ENCODE measurements around the gene TXNRD3.

Gene TXNRD3

DNA sequence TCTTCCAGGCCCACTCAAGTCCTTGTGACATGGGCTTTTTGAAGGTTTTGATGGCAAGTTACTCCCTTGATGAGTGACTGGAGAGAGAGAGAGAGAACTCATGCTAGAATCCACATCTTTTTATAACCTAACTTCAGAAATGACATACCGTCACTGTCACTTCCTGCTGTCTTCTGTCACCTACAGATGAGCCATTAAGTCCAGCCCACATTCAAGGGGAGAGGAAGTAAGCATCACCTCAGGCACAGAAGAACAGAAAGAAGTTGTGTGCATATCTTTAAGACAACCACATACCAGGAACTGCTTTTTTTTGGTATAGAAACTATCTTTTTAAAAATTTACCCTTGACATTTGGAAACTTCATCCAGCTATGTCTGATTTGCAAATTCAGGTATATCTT, 16.6 kb upstream of the TXNRD3 start:
- no peak for DNase-seq

- DNase-seq: no peak
These were observed 13.8 kb upstream of the TXNRD3 start for GRCh38 chr3:126668450-126669401.

- no peak for DNase-seq
These were observed 12.9 kb upstream of the TXNRD3 start for GRCh38 chr3:126667631-126668449.

DNA sequence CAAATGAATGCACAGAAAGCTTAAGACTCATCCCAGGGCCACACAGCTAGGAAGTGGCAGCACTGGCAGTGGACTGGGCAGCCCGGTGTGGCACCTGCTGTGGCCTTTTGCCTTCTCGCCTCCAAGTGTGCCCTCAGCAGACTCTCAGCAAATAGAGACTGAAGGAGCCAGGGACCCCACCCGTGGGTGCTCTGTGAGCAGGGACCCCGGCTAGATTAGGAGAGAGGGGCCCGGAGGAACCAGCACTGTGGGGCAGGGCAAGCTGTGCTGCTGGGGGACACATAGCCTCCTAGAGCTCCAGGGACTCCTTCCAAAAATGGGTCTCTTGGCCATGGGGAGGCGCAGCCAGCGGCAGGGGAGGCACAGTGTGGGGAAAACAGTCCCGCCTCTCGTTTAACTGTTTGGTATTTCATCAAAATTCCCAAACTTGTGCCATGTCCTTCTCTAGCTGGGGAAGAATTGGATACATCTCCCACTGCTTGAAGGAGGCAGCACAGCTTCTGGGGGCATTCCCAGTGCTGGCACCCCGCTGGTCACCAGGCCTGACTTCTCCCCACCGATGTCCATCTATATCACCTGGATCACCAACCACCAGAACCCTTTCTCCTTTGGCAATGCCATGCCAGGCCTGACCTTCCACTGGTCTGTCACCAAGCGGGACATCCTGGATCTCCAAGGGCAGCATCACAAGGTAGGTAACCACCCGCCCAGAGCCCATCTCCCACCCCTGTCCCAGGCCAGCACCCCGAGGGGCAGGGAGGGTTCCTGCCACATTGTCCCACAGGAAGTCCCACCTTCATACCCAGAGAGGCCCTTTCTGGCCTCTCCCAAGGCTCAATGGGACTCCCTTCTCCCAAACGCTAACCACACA, 12.0 kb upstream of the TXNRD3 start:
- no peak for DNase-seq

DNA sequence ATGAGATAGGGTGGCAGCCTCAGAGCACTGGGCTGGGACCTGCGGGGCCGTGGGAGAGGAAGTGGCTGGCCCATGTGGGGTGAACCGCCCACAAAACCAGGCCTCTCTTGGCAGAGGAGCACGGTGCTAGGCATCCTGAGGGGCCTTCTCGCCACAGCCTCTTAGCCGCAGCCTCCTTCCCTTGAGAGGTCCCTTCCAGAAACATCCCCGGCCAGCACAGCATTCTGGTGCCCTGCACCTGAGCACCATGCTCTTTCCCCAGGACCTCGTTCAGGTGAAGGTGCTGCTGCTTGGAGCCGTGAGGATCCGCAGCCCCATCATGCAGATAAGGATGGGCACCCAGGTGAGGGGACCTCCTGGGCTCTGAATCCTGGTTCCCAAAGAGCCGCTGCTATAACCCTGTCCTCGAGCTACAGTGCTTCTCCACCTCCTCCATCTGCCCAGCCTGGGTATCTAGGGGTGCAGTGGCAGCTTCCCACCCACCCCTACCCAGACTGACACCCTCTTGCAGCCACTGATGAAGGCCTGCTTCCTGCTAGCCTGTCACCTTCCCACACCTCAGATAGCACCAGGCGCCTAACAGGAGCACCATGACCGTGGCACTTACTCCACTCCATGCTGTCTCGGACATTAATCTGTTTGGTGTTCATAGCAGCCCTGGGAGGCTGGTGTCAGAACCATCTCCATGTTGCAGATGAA, 11.2 kb upstream of the TXNRD3 start:
- no peak for DNase-seq

GRCh38 chr3:126665221-126665936, 10.5 kb upstream of the TXNRD3 start:
- no peak for DNase-seq

DNA sequence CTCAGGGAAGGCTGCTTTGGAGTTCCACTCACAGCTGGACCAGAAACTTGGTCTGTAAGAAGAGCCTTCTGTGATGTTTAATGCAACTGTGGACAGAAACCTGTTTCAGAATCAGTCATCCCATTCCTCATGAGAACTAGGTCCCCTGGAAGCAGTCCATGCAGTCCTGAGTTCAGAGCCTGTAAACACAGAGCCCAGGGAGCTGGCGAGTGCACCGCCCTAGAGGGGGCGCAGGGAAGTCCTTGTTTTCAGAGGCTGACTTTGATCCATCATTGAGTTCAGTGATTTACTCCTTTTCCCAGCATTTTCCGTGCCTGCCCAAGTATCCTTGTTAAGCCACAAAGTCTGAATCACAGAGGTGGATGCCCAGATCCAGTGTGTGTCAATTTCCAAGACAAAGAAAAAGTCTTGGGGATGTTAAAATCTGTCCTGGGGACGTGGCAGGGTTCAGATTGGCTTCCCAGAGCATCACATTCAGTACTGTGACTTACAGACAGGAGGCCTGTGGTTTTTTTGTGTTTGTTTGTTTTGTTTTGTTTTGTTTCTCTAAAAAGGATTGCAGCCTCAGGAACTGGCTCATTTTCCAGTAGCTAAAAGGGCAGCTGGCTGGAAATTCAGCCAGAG, 9.8 kb upstream of the TXNRD3 start:
- no peak for DNase-seq

- no peak for DNase-seq
These were observed 8.8 kb upstream of the TXNRD3 start for GRCh38 chr3:126663750-126664149.

GRCh38 chr3:126663257-126663656, 8.3 kb upstream of the TXNRD3 start:
- no peak for DNase-seq

DNA sequence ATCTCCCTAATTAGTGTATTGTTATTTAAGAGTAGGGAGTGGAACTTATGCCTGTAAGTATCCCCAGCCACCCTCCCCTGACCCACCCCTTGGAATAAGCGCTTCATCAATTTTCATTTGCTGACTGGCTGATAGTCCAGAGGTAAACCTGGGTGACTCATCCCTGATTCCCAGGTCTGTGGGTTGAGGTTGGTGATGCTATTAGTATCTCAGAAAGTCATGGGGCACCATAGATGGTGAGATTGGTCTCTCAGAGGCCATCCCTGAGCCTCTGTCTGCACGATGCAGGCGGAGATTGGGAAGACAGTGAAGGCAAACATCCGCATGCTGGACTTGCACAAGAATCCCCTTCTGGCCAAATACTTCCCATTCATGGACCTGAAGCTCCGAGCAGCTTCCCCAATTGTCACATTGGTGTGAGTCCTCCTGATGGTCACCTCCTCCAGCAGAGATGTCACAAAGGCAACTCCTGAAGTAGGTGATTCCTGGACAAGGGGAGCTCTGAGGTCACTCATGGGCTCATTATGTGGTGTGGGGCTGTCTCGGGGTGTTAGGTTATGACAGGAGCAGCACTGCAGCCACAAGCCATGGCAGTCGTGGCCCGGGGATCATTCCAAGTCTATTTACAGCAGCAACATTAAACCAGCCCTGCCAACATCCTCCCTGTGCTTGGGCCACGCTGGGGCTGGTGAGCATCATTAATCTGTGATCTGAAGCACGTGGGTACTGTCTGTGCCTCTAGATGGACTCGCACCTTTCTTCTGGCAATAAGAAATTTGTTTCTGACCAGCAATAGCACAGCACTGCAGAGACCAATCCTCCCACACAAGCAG, 6.8 kb upstream of the TXNRD3 start:
- no peak for DNase-seq

DNA sequence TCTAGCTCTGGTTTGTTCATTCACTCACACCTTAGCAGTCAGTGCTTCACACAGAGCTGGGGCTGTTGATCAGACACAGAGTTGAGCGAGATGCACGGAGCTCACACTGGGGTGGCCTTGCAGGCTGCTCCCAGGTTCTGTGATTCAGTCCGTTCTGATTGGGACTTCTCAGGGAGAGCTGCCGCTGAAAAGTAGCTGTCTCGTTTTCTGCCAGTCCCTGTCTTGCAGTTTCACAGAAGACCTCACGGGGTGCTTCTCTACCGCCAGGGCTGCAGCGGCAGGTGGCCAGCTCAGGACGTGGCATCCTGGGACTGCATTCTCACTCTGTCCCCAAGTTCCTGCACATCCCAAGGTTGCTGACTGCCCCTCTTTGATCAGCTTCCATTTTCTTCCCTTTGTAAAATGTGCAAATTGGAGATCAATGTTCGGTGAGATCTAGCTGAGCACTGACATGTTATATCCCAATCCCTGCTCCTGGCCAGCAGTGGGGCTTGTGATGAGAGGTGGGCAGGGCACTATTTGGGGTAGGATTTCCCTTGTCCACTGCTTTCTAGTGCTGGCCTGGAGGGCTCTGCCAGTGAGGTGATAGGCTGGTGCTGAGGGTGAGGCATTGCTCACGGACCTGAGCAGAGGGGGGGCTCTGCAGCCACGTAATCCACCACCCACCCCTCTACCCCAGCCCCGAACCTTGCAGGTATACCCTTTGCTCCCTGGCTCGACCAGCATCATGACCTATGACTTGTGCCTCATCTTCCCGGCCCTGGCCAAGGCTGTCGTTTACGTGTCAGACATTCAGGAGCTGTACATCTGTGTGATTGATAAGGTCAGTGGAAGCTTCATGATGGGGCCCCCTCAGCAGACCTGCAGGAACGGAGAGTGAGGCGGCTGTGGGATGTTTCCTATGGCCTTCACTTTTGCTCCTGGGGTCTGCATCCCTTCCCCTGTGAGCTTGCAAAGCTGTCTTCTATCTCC, 5.3 kb upstream of the TXNRD3 start:
- no peak for DNase-seq

DNA sequence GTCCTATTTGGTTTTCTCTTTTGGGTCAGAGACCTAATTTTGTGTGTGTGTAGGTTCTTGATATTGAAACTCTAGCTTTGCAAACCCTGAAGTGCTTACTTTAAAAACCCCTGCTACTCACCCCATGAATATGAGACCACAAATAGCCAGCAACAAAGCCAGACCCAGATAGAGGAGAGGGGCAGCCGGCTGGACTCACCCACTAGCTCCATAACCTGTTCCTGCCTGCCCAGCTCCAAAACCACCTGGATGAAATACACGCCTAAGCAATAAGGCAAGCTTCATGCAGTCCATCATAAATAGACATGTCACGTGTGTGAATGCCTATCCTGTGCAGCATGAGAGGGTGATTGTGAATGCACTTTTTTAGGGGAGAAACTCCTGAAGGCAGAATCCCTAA, 3.7 kb upstream of the TXNRD3 start:
- DNase-seq: no peak

DNA sequence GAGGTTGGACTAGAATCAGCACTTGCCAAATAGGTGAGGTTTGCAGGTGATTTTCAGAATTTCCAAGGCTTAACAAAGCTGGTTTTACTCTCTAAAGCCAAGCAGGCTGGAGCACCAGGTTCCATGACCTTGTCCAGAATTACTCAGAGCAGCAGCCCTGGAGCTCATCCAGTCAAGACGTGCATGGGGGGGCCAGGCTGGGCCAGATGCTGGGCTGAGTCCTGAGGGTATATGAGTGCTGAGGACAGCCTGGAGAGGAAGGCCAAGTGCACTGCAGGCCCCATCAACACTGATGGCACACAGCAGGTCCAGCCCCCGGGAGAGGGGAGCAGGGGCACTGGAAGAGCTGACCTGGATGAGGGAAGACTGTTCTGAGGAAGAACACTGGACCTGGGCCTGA, 3.0 kb upstream of the TXNRD3 start:
- DNase-seq: no peak

- DNase-seq: no peak
These were observed 1.6 kb upstream of the TXNRD3 start for GRCh38 chr3:126656371-126657134.

DNA sequence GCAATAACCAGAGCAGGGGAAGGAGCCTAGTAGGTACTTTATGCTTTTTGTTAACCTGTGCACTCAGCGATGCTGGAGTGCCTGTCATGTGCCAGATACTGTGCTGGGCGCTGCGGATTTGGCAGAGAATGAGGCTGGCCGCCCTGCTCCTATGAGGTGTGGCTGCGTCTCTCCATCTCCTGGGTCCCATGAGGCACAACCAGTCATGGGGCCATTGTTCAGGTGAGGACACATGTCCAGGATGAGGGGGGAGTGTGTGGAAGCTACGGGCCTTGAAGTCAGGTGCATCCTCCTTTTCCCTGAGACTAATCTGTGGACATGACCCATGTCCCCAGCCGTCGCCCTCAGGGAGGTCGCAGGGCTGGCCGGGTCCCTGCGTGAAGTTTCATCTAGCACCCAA, 963 bp upstream of the TXNRD3 start:
- DNase-seq: no peak

DNA sequence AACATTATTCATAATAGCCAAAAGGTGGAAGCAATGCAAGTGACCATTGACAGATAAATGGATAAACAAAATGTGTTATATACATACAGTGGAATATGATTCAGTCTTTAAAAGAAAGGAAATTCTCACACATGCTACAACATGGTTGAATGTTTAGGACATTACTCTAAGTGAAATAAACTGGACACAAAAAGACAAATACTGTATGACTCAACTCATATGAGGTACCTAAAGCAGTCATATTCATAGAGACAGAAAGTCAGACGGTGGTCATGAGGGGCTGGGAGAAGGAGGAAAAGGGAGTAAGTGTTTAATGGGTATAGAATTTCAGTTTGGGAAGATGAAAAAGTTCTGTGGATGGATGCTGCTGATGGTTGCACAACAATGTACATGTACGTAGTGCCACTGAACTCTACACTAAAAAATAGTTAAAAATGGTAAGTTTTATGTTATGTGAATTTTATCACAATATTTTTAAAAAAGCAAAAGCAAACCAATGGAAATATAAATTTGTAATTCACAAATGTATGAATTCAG, 5.3 kb downstream of the TXNRD3 start:
- DNase-seq: no peak

- DNase-seq: no peak
These were observed 8.2 kb downstream of the TXNRD3 start for GRCh38 chr3:126646674-126647073.

DNA sequence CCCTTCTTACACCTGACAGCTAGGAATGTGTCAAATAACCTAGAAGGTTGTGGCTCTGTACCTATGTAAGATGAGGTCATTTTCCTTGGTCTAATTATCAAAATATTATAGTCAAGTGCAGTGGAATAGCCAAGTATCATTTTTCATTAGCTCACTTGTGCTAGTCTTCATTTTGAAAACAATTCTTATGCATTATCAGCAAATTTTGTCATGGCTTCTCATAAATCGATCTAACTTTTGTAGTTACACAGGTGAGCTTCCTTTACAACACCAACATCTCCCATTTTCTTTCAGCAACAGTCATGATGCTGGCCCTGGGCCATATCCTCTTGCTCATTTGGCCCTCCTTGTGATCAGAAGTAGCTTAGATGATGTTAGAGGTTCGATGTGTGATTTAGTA, 10.3 kb downstream of the TXNRD3 start:
- no peak for DNase-seq

All from cerebellar nuclear complex (tissue), 1 donor.